RWPE2 (cell line): Measurements from ENCODE around the gene PLAAT4.

ENCODE experiments used
- ATAC-seq: fragments of 200-7000 bp; cut with Tn5 transposase; 3 replicates; pipeline ENCODE4 v1.9.1; 2021; ENCODE audit warnings: low read depth
- DNase-seq: peaks from one replicate; pipeline ENCODE4 v3.0.0-alpha.2; 2020; ENCODE audit warnings: low spot score
- H3K27ac ChIP-seq: fragments of 450-650 bp; 2 replicates; pipeline ENCODE4 v1.5.1; 2017; ENCODE audit warnings: mild to moderate bottlenecking; ENCODE audit not compliant: poor library complexity, severe bottlenecking
- H3K27me3 ChIP-seq: fragments of 250-450 bp; sonication (Bioruptor Pico); 2 replicates; pipeline ENCODE4 v1.5.1; 2021; ENCODE audit warnings: mild to moderate bottlenecking, moderate library complexity; ENCODE audit not compliant: insufficient read depth, poor library complexity, severe bottlenecking
- H3K36me3 ChIP-seq: fragments of 250-450 bp; sonication (Bioruptor Pico); 2 replicates; pipeline ENCODE4 v1.5.1; 2020; ENCODE audit warnings: low read depth, mild to moderate bottlenecking, moderate library complexity
- H3K4me1 ChIP-seq: fragments of 250-450 bp; sonication (Bioruptor Pico); 2 replicates; pipeline ENCODE4 v1.5.1; 2021; ENCODE audit warnings: mild to moderate bottlenecking, moderate library complexity; ENCODE audit not compliant: insufficient read depth, poor library complexity, severe bottlenecking
- H3K4me3 ChIP-seq: fragments of 250-450 bp; sonication (Bioruptor Pico); 2 replicates; pipeline ENCODE4 v1.5.1; 2021; ENCODE audit warnings: mild to moderate bottlenecking, moderate library complexity; ENCODE audit not compliant: severe bottlenecking
- H3K9me3 ChIP-seq: fragments of 250-450 bp; sonication (Bioruptor Pico); 2 replicates; pipeline ENCODE4 v1.5.1; 2021; ENCODE audit warnings: mild to moderate bottlenecking, moderate library complexity; ENCODE audit not compliant: severe bottlenecking
- TF ChIP-seq, protein P1 (sequence below): fragments of 450-650 bp; IDR thresholded peaks from one replicate; pipeline ENCODE4 v1.5.1; 2017; ENCODE audit warnings: mild to moderate bottlenecking, moderate library complexity; ENCODE audit not compliant: poor library complexity, severe bottlenecking

Gene PLAAT4

DNA sequence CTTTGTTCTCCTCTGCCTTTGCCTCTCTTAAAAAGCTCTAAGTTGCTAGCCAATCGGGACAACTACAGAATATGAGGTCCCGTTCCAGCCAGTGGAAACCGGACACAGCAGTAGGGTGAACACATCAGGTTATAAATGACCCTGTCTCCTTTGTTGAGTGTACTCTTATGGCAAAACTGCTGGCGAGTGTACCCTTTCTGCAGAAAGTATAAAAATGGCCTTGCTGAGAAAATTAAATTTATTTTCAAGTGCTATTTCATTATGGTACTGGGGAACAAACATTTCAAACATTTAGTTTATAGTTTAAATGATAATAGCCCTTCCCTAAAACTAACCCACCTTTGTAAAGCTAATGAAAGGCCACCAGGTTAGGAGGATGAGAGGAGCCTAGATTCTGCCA lies 36.7 kb upstream of the PLAAT4 start:
- no peak overlapping the region for H3K27ac ChIP-seq
- no peaks in the 10 kb centered on the region for H3K4me1 ChIP-seq
- no peaks in the 10 kb centered on the region for H3K9me3 ChIP-seq
- DNase-seq = no peak
- no peak overlapping the region for H3K4me3 ChIP-seq
- TF ChIP-seq, protein P1, sequence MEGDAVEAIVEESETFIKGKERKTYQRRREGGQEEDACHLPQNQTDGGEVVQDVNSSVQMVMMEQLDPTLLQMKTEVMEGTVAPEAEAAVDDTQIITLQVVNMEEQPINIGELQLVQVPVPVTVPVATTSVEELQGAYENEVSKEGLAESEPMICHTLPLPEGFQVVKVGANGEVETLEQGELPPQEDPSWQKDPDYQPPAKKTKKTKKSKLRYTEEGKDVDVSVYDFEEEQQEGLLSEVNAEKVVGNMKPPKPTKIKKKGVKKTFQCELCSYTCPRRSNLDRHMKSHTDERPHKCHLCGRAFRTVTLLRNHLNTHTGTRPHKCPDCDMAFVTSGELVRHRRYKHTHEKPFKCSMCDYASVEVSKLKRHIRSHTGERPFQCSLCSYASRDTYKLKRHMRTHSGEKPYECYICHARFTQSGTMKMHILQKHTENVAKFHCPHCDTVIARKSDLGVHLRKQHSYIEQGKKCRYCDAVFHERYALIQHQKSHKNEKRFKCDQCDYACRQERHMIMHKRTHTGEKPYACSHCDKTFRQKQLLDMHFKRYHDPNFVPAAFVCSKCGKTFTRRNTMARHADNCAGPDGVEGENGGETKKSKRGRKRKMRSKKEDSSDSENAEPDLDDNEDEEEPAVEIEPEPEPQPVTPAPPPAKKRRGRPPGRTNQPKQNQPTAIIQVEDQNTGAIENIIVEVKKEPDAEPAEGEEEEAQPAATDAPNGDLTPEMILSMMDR = no peak
- no peaks in the 10 kb centered on the region for H3K27me3 ChIP-seq
- no peaks in the 10 kb centered on the region for H3K36me3 ChIP-seq
- ATAC-seq = no peak

DNA sequence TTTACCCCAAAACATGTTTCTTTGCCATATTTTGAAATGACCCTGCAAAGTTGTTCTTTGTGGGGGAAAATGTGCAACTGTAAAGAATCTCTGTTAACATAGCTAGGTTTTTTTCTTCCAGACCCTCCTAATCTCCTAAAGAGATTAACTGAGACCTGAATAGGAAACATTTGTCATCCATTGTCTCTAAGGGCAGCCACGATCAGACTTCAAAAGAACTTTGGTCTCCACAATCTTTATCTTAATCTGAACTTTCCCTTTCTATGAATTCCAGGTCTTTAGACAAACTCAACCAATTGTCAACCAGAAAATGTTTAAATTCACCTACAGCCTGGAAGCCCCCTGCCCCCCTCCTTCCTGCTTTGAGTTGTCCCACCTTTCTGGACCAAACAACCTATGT lies 35.4 kb upstream of the PLAAT4 start:
- DNase-seq (no peak), ATAC-seq (no peak)

DNA sequence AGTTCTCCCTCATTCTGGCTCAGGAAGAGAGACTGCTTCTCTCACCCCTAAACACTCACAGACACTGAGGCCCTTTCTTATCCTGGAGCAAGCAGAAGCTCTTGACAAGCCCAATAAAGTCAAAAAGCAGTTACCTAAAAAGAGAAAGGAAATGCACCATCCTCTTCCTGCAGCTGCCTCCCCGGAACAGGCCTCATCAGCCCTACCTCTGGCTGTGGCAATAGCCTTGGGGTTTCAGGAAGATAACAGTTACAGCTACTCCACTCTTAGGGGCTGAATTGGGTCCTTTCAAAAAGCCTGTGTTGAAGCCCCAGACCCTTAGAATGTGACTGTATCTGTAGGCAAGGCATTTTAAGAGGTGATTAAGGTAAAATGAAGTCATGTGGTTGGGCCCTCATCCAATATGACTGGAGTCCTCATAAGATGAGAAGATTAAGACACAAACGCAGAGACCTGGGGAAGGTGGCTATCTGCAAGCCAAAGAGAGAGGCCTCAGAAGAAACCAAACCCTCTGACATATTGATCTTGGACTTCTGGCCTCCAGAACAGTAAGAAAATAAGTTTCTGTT lies 34.3 kb upstream of the PLAAT4 start:
- Histone ChIP-seq H3K27ac (no peak overlapping the region), H3K4me3 (no peak overlapping the region), H3K4me1 (no peaks in the 10 kb centered on the region), H3K27me3 (no peaks in the 10 kb centered on the region), H3K9me3 (no peaks in the 10 kb centered on the region), H3K36me3 (no peaks in the 10 kb centered on the region)
- no peak for ATAC-seq
- TF ChIP-seq, protein P1 = no peak
- no peak for DNase-seq

More for the DNA sequence above, 35.4 kb upstream of the PLAAT4 start:
- TF ChIP-seq, protein P1 = no peak
- Histone ChIP-seq H3K4me3 (no peak overlapping the region), H3K36me3 (no peaks in the 10 kb centered on the region), H3K9me3 (no peaks in the 10 kb centered on the region), H3K27me3 (no peaks in the 10 kb centered on the region), H3K27ac (no peak overlapping the region), H3K4me1 (no peaks in the 10 kb centered on the region)

DNA sequence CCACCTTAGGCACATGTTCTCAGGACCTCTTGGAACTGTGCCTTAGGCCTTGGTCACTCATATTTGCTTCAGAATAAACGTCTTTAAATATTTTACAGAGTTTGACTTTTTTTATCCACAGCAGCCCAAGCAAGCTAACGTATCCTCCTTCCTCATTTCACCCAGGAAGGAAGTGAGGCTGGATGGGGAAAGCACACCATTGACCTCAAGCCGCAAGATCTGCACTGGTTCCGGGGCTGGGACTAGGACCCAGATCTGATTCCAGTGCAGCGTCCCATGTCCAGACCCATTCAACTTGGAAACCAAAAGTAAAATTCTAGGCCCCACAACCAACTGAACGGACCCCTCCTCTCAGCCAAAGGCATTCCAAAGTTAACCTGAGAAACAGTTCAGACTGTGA lies 33.1 kb upstream of the PLAAT4 start:
- Histone ChIP-seq H3K4me3 (no peak overlapping the region), H3K9me3 (no peaks in the 10 kb centered on the region), H3K36me3 (no peaks in the 10 kb centered on the region), H3K27ac (no peak overlapping the region), H3K4me1 (no peaks in the 10 kb centered on the region), H3K27me3 (no peaks in the 10 kb centered on the region)
- no peak for DNase-seq
- TF ChIP-seq, protein P1 = no peak
- ATAC-seq = no peak

DNA sequence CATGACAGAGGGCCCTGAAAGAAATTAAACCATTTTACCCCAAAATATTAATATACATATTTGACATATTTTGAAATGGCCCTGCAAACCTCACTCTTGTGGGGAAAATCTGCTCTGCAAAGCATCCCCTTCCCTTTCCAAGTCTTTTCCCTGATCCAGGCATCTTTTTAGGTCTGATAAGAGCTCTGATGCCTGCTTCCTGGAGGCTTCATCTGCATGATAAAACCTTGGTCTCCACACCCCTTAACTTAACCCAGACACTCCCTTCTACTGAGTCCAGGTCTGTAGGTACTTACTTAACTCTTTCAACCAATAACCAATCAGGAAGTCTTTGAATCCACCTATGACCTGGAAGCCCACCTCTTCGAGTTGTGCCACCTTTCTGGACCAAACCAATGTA lies 32.6 kb upstream of the PLAAT4 start:
- H3K9me3 ChIP-seq = no peaks in the 10 kb centered on the region
- DNase-seq (no peak), ATAC-seq (no peak)
- no peaks in the 10 kb centered on the region for H3K27me3 ChIP-seq
- H3K27ac ChIP-seq = no peak overlapping the region
- TF ChIP-seq, protein P1 = no peak
- H3K4me3 ChIP-seq = no peak overlapping the region
- H3K36me3 ChIP-seq = no peaks in the 10 kb centered on the region
- no peaks in the 10 kb centered on the region for H3K4me1 ChIP-seq
